GM12878 (cell line): ENCODE measurements around the gene C6orf15. TPM values are rescaled to one million over a fixed set of nuclear protein-coding genes. Genes with fewer than 3 reads are reported as not detected.

Source experiments
- ATF3 ChIP-seq: IDR thresholded peaks from 2 replicates; pipeline ENCODE4 v1.6.1; 2011; ENCODE audit warnings: low read depth, mild to moderate bottlenecking, low read length, moderate library complexity, borderline replicate concordance; ENCODE audit errors: extremely low read depth
- CBX5 ChIP-seq: sonication (generic); IDR thresholded peaks from 2 replicates; pipeline ENCODE4 v1.6.1; 2016; ENCODE audit warnings: low read depth, moderate library complexity, mild to moderate bottlenecking, inconsistent platforms
- CHD1 ChIP-seq: IDR thresholded peaks from 2 replicates; pipeline ENCODE4 v1.6.1; 2012; ENCODE audit warnings: low read depth, low read length, improper control_type of control experiment
- E2F8 ChIP-seq: fragments of 450-650 bp; IDR thresholded peaks from 2 replicates; pipeline ENCODE4 v1.6.1; 2018; ENCODE audit warnings: mild to moderate bottlenecking, low read depth, moderate library complexity; ENCODE audit not compliant: partially characterized antibody
- HDAC6 ChIP-seq: fragments of 200-600 bp; sonication (generic); IDR thresholded peaks from one replicate; pipeline ENCODE4 v1.8.0; 2017; ENCODE audit warnings: antibody characterized with exemption; ENCODE audit not compliant: unreplicated experiment
- IRF5 ChIP-seq: fragments of 450-650 bp; IDR thresholded peaks from 2 replicates; pipeline ENCODE4 v1.6.1; 2017; ENCODE audit warnings: borderline replicate concordance
- KLF5 ChIP-seq: fragments of 450-650 bp; IDR thresholded peaks from 2 replicates; pipeline ENCODE4 v1.6.1; 2014; ENCODE audit warnings: mild to moderate bottlenecking; ENCODE audit not compliant: partially characterized antibody
- NKRF ChIP-seq: fragments of 450-650 bp; conservative IDR thresholded peaks from 2 replicates; pipeline ENCODE4 v1.6.1; 2017; ENCODE audit warnings: mild to moderate bottlenecking, moderate library complexity
- PKNOX1 ChIP-seq: fragments of 450-650 bp; IDR thresholded peaks from 2 replicates; pipeline ENCODE4 v1.6.1; 2016; ENCODE audit warnings: mild to moderate bottlenecking
- POLR2AphosphoS2 ChIP-seq: IDR thresholded peaks from 2 replicates; pipeline ENCODE4 v1.6.1; 2011; ENCODE audit warnings: low read depth, mild to moderate bottlenecking, low read length, improper control_type of control experiment, moderate library complexity
- POU2F2 ChIP-seq: IDR thresholded peaks from 3 replicates; pipeline ENCODE4 v1.6.1; 2011; ENCODE audit warnings: low read depth, mild to moderate bottlenecking, low read length, borderline replicate concordance
- PRDM15 ChIP-seq: fragments of 450-650 bp; formaldehyde crosslinking; IDR thresholded peaks from 2 replicates; pipeline ENCODE4 v1.4.0; 2020; ENCODE audit warnings: mild to moderate bottlenecking, moderate library complexity
- RAD51 ChIP-seq: fragments of 450-650 bp; IDR thresholded peaks from 2 replicates; pipeline ENCODE4 v1.6.1; 2016; ENCODE audit warnings: moderate library complexity, mild to moderate bottlenecking, inconsistent platforms
- SP1 ChIP-seq: IDR thresholded peaks from one replicate; pipeline ENCODE4 v1.6.1; 2011; ENCODE audit warnings: low read depth, low read length
- SREBF2 ChIP-seq: IDR thresholded peaks from 2 replicates; pipeline ENCODE4 v1.6.1; 2012; ENCODE audit warnings: mild to moderate bottlenecking, low read length
- TCF3 ChIP-seq: IDR thresholded peaks from 2 replicates; pipeline ENCODE4 v1.6.1; 2012; ENCODE audit warnings: low read depth, mild to moderate bottlenecking, low read length, borderline replicate concordance; ENCODE audit not compliant: insufficient read depth
- YBX1 ChIP-seq: fragments of 450-650 bp; IDR thresholded peaks from 2 replicates; pipeline ENCODE4 v1.6.1; 2016; ENCODE audit warnings: antibody characterized with exemption
- ZBED1 ChIP-seq: IDR thresholded peaks from 2 replicates; pipeline ENCODE4 v1.6.1; 2016; ENCODE audit warnings: borderline replicate concordance
- ZNF24 ChIP-seq: fragments of 450-650 bp; IDR thresholded peaks from 2 replicates; pipeline ENCODE4 v1.6.1; 2017; ENCODE audit warnings: antibody characterized with exemption, mild to moderate bottlenecking
- polyA plus RNA-seq, 11 experiments: library from polyadenylated mRNA; depleted of rRNA in 4 of 11; unstranded in 6 of 11; stranded (reverse) in 5 of 11; fragments of >200 nt; fragmentation: Nextera tagmentation in 4 of 11; fragmentation: Illumina TruSeq in 1 of 11; extraction: Ambion mirVana in 4 of 11; extraction: Trizol in 1 of 11; gene quantifications; 1 replicate in 1 of 11; 2 replicates in 10 of 11; pipeline versions ENCODE4 v1.2.1 to v1.2.3, GENCODE V29; 2011 to 2016; ENCODE audit warnings: inconsistent platforms in 2 of 11, missing spikeins in 2 of 11, low read depth in 1 of 11
- total RNA-seq, 4 experiments: library from RNA; depleted of rRNA in 3 of 4; stranded (reverse); fragments of >200 nt in 3 of 4; fragmentation: Illumina TruSeq in 1 of 4; extraction: Trizol in 1 of 4; gene quantifications; 2 replicates each; pipeline versions ENCODE4 v1.2.1 to v1.2.3, GENCODE V29; 2013 to 2021

C6orf15 gene
- total and polyA plus RNA-seq, 10 of the 15 experiments (the other 5 are each of a cell fraction or from before 2014, with no cell fraction given) = not detected

GRCh38 chr6:31158140-31158862, 45.9 kb upstream of the C6orf15 start, which contains the start of gene TCF19 (continued):
- TF ChIP-seq PRDM15 (CRISPR knock-in tag) = no peak
- TF ChIP-seq ZNF24 = no peak
- TF ChIP-seq ATF3 = no peak
- TF ChIP-seq POU2F2 = no peak
- peak; percentile 99 for TF ChIP-seq NKRF
- TF ChIP-seq HDAC6 = no peak
- TF ChIP-seq POLR2AphosphoS2 = no peak
- TF ChIP-seq TCF3 = no peak
- TF ChIP-seq CBX5 = no peak
- TF ChIP-seq PKNOX1 = peak; percentile 47
- TF ChIP-seq KLF5 = peak; percentile 80
- TF ChIP-seq RAD51 = no peak
- TF ChIP-seq CHD1 = no peak
- peak; percentile 94 for TF ChIP-seq E2F8
- TF ChIP-seq SP1 = peak; percentile 99
- TF ChIP-seq ZBED1 = no peak
- TF ChIP-seq IRF5 = no peak
- TF ChIP-seq YBX1 = no peak
- no peak for TF ChIP-seq SREBF2
